IPS DF 4.7 (cell line): ENCODE measurements around the gene TNFRSF12A.
"Not testable (repeated sequence)": the region's sequence is repeated elsewhere in the genome, so short reads cannot be mapped to it uniquely, and the experiment has no call there.

Experiments used
- DNase-seq: peaks from one replicate; pipeline ENCODE4 v3.0.0-alpha.2; 2013; ENCODE audit warnings: low spot score; ENCODE audit errors: extremely low read depth

The TNFRSF12A gene

DNA sequence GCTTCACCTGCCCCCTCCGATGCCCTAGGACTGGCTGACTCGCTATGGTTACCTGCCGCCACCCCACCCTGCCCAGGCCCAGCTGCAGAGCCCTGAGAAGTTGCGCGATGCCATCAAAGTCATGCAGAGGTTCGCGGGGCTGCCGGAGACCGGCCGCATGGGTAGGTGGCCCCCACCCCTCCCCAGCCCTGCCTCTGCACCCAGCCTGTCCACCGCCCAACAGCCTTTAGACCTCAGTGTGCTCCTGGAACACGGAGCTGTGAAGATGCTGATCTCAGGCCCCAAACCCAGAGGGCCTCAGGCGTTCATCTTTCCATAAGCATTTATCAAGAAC is 27.2 kb downstream of the TNFRSF12A start:
- DNase-seq: no peak

DNA sequence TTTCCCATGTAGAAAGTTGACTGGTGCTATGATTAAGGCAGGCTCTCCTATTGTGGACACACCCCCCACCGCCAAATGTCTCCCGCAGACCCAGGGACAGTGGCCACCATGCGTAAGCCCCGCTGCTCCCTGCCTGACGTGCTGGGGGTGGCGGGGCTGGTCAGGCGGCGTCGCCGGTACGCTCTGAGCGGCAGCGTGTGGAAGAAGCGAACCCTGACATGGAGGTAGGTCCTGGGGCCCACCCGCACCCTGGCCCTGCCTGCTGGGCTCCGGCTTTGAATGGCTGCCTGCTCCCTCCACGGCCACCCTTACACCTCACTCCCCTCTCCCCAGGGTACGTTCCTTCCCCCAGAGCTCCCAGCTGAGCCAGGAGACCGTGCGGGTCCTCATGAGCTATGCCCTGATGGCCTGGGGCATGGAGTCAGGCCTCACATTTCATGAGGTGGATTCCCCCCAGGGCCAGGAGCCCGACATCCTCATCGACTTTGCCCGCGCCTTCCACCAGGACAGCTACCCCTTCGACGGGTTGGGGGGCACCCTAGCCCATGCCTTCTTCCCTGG is 29.8 kb downstream of the TNFRSF12A start:
- no peak for DNase-seq

DNA sequence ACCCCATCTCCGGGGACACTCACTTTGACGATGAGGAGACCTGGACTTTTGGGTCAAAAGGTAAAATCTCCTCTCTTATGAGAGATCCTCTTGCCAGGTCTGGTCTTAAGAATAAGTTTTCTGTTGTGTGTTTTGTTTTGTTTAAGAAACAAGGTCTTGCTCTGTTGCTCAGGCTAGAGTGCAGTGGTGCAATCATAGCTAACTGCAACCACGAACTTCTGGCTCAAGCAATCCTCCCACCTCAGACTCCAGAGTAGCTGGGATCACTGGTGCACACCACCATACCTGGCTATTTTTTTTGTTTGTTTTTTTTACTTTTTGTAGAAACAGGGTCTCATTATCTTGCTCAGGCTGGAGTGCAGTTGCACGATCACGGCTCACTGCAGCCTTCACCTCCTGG is 30.3 kb downstream of the TNFRSF12A start:
- no peak for DNase-seq

DNA sequence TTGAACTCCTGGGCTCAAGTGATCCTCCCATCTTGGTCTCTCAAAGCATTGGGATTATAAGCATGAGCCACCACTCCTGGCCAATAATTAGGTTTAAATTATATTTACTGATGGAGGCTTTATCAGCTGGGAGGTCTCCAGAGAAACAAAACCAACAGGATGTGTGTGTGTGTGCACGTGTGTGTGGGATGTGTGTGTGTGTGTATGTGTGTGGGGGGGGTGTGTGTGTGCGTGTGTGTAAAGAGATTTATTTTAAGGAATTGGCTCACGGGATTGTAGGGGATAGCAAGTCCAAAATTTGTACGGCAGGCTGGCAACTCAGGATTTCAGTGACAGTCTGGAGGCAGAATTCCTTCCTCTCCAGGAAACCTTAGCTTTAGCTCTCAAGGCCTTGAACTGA is 30.8 kb downstream of the TNFRSF12A start:
- no peak for DNase-seq

DNA sequence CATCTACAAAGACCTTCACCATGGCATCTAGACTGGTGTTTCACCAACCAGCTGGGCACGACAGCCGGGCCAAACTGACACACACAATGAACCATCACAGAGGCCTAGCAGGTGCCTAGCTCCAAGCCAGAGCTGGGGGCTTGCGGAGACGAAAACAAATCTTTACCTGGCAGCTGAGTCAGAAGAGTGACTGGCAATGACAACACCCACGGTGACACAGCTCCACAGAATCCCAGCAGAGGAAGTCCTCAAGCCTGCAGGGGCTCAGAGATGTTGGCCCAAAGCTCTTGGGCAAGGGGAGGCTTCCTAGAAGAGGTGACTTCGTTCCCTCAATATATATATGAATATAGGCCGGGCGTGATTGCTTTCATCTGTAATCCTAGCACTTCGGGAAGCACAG is 31.3 kb downstream of the TNFRSF12A start:
- no peak for DNase-seq

DNA sequence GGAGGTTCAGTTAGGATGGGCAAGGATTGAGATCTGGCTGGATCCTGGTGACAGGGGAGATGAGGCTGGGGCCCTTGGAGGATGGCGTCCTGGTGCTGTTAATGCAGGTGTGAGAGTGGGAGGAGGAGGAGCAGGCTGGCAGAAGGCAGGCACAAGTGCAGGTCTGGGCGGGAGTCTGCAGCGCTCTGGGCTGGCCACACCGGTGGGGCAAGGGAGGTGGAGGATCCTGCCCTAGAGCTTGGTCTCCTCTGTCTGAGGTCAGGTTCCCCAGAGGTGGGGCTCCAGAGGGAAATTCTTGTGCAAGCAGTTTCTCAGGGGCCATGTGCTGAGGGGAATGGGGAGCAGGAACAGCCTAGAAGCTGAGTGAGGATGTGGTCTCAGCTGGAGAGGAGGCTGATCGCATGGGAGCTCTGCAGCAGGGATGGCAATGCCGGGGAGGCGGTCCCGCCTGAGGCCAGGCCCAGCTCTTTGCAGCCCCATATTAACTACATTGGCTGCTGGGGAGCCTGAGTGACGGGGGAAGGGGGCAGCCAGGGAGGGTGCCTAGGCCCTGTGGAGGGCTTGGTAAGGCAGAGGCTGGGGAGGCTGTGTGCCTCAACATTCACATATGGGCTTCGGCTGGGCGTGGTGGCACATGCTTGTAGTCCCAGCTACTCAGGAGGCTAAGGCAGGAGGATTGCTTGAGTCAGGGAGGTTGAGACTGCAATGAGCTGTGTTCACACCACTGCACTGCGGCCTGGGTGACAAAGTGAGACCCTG is 32.6 kb downstream of the TNFRSF12A start:
- DNase-seq: not testable (repeated sequence)

DNA sequence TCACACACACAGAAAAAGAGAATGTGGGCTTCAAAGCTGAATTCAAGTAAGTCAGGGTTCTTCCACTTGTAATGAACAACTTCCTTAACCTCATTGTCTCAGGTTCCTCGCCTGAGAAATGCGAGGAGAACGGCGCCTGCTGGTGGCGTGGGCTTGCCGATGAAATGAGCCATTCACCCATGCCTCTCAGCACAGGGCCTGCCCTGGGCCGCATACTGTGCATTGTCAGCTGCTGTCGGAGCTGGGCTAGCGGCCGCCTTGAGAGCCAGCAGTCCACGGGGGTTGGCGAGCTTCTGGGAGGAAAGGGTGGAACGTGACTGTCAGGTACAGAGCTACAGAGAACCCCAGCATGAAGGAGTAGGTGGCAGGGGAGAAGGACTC is 33.2 kb downstream of the TNFRSF12A start:
- DNase-seq: not testable (repeated sequence)

DNA sequence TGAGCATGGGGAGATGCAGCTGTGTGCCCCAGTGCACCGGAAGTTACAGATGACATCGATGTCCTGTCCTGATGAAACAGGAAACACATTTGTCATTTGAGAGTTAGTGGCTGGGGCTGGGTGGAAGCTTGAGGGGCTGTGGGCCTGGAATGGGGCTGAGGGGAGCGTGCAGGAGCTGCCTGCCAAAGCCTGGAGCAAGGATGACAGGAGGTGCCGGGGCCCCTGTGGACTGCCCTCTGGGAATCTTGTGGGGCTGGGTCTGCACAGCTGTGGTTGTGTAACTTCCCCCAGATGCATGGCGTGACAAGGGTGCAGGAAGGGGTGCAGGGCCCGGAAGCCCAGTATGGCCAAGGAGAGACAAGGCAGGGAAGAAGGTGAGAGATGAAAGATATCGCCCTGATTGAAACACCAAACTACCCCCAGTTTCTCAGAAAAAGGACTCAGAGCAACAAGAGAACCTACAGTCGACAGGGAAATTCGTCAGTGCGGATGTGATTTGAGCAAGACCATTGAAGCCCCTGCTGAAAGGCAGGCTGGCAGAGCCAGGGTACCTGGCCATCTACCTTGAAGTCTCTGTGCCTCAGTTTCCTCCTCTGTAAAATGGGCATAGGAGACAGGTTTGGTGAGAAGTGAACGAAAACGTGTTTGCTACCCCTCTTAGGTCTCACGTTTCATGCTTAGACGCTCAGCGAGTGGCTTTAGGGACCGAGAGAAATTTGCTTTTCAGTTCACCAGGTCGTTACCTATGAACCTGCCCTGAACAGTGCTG is 35.0 kb downstream of the TNFRSF12A start:
- DNase-seq: no peak

DNA sequence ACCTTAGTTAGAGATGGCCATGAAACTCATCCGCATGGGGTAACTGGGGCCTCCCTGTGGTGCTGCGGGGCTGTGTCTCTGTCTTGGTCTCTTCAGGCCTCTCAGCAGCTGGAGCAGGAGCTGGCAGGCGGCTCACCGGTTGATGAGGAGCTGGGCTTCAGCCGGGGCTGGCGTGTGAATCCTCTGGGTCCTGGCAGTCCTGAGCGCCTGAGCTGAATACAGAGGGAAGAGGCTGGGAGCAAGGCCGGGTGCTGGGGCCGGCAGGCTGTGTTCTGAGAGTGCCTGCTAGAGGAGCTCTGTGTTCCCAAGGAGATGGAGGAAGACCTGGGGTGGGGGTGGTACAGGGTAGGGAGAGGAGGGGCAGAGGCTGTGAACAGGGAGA is 35.6 kb downstream of the TNFRSF12A start:
- not testable (repeated sequence) for DNase-seq

DNA sequence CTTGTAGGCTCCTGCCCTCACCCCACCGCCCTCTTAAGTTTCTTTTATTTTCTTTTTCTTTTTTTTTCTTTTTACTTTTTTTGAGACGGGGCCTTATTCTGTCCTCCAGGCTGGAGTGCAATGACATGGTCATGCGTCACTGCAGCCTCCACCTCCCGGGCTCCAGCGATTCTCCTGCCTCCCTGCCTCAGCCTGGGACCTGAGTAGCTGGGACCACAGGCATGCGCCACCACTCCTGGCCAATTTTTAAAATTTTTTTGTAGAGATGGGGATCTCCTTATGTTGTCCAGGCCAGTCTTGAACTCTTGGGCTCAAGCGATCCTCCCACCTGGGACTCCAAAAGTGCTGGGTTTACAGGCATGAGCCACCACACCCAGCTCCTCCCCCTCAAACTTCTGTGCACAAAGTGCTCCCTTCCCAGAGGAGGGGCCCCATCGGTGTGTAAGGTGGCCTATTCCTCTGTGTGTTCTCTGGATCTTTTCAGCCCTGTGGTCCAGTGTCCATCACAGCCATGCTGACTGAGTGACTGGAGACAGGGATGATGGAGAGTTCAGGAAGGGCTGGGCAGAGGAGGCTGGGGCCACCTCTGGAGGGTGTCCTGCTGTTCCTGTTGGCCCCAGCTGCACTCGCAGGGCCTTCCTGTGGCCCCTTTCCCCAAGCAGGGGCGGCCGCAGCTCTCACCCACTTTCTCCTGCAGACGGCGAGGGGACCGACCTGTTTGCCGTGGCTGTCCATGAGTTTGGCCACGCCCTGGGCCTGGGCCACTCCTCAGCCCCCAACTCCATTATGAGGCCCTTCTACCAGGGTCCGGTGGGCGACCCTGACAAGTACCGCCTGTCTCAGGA is 36.4 kb downstream of the TNFRSF12A start:
- no peak for DNase-seq

DNA sequence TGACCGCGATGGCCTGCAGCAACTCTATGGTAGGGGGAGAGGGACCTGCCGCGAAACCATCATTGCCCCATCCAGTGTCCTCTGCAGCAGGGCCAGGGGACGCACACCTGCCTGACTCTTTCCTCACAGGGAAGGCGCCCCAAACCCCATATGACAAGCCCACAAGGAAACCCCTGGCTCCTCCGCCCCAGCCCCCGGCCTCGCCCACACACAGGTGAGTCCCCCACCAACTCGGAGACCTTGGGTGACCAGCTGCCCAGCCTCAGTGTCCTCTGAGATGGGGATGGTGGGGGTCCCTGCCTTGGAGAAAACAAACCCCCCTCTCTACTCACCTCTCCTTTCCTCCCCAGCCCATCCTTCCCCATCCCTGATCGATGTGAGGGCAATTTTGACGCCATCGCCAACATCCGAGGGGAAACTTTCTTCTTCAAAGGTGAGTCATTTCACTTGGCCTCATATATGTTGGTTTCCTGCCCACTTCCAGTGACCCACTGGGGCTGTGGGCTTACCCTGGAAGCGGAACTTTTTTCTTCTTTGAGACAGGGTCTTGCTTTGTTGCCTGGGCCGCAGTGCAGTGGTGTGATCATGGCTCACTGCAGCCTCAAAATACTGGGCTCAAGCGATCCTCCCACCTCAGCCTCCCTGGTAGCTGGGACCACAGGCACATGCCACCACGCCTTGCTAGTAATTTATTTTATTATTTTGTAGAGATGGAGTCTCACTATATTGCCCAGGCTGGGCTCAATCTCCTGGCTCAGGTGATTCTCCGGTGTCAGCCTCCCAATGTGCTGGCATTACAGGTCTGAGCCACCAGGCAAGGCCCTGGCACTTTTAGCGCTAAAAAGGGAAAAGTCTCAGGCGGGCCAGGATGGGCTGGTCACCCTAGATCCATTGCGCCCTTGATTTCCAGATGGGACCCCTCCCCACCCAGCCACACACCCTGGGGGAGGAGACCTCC is 37.3 kb downstream of the TNFRSF12A start:
- no peak for DNase-seq

DNA sequence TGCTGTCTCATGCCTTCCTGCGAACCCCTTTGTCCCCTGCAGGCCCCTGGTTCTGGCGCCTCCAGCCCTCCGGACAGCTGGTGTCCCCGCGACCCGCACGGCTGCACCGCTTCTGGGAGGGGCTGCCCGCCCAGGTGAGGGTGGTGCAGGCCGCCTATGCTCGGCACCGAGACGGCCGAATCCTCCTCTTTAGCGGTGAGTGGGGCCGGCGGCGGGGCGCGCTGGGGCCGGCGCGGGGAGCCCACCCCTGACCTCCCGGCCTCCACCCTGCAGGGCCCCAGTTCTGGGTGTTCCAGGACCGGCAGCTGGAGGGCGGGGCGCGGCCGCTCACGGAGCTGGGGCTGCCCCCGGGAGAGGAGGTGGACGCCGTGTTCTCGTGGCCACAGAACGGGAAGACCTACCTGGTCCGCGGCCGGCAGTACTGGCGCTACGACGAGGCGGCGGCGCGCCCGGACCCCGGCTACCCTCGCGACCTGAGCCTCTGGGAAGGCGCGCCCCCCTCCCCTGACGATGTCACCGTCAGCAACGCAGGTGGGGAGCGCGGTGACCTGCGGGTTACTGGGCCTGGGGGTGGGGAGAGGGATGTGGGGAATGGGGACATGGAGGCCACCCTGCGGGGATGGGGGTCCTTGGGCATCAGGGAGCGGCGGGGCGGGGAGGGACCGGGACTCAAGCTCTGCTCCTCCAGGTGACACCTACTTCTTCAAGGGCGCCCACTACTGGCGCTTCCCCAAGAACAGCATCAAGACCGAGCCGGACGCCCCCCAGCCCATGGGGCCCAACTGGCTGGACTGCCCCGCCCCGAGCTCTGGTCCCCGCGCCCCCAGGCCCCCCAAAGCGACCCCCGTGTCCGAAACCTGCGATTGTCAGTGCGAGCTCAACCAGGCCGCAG is 38.2 kb downstream of the TNFRSF12A start:
- DNase-seq: no peak

DNA sequence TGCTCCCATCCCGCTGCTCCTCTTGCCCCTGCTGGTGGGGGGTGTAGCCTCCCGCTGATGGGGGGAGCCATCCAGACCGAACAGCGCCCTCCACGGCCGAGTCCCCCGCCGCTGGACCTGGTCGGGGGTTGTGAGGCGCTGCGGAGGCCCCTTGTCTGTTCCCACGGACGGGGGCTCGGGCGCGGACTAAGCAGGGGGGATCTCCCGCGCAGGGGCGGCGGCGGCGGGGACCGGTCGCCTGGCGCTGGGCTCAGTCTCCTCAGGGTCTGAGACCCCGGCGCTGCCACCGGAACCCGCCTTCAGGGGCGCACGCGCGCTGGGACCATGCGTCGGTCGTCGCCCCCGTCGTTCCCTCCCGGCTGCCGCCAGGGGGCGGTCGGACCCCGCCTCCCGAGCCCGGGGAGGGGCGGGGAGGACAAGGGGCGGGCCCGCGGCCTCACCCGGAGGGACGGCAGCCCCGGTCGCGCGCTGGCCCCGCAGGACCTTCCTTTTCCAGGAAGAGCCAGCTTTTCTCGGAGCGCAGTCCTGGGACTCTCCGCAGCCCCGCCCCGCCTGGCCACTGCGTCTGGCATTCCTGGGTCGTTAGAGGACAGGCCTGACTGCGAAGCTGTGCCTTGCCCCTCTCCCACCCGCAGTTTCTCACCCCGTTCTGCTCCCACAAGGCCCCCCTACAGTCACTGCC is 39.0 kb downstream of the TNFRSF12A start:
- peak; percentile 58 for DNase-seq

DNA sequence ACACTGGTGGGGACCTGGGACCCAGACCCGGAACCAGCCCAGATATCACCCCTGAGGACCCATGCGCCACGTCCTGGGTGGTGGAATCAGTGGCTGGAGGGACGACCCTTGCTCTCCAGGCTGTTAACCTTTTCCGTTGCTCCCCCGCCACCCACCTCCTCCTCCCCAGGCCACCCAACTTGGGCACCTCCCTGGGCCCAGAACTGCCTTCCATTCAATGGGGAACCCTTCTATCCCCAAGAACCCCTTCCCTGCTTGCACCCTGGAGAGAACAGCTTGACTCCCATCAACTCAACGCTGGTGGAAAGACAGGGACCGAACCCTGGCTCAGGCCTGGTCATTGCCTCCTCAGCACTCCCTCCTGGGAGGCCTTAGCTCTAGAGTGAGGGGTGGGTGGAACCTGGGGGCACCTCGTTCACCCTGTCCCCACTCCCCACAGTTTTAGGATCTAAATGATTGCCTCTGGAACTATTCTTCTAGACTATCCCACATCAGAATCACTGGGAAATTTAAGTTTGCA is 39.6 kb downstream of the TNFRSF12A start:
- DNase-seq: no peak

DNA sequence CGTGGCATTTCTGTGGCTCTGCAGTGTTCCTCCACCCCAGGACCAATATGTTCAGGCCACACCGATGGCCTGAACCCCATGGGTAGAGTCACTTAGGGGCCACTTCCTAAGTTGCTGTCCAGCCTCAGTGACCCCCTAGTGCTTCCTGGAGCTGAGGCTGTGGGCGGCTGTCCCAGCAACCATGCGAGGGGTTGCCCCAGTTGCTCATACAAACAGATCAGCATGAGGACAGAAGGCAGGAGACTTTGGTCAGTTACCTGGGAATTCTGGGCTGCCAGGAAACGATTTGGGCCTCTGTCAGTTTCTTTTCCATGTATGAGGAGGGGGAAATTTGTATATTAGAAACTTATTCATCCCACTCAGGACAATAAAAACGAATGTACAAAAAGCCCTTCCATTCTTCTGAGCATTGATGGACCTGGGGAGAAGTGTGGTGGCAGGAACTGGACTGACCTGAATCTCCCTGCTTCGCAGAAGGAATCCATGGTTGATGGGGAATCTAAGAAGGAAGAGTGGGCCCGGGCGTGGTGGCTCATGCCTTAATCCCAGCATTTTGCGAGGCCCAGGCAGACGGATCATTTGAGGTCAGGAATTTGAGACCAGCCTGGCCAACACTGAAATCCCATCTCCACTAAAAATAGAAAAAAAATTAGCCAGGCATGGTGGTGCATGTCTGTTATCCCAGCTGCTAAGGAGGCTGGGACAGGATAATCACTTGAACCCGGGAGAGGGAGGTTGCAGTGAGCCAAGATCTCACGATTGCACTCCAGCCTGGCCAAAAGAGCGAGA is 40.4 kb downstream of the TNFRSF12A start:
- DNase-seq: no peak

DNA sequence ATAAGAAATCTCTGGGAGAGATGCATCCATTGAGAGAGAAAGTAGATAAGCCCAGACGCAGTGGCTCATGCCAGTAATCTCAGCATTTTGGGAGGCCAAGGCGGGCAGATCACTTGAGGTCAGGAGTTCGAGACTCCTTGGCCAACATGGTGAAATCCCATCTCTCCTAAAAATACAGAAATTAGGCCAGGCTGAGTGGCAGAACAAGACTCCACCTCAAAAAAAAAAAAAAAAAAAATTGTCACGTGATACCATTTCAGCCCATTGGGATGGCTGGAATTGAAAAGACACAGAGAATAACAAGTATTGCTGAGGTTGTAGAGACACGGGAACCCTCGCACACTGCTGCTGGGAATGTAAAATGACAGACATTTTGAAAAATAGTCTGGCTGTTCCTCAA is 42.4 kb downstream of the TNFRSF12A start:
- no peak for DNase-seq

DNA sequence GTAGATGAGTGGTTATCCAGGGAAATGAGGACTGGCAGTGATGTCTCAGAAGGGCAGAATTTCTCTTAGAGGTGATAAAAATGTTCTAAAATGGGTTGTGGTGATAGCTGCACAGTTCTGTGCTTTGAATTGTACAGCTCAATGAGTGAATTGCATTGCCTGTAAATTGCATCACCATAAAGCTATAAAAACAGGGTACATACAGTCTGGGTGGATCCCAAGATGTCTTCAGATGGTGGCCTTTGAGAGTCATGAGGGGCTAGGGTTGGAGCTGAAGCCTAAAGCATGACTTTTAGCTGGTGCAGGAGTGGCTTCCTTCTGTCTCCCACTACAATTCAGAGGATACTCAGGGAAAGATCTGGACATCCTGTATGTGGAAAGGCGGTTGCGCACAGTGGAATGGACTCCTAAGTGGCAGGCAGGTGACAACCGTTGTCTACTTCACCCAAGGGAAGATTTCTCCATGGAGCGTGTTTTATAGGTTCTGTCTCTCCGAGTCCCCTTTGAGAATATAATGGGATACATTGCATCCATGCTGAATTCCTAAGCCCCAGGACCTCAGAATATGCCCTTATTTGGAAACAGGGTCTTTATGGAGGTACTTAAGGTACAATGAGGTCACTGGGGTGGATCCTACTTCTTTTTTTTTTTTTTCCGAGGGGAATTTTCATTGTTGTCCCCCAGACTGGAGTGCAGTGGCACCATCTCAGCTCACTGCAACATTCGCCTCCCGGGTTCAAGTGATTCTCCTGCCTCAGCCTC is 43.6 kb downstream of the TNFRSF12A start:
- DNase-seq: no peak
